ENCODE results near the gene OGFOD3.
"Not testable (repeated sequence)": the region's sequence is repeated elsewhere in the genome, so short reads cannot be mapped to it uniquely, and the experiment has no call there.

The OGFOD3 gene, protein sequence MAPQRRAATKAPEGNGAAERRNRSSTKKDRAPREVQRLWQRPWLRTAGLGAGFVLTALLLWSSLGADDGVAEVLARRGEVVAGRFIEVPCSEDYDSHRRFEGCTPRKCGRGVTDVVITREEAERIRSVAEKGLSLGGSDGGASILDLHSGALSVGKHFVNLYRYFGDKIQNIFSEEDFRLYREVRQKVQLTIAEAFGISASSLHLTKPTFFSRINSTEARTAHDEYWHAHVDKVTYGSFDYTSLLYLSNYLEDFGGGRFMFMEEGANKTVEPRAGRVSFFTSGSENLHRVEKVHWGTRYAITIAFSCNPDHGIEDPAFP

DNA sequence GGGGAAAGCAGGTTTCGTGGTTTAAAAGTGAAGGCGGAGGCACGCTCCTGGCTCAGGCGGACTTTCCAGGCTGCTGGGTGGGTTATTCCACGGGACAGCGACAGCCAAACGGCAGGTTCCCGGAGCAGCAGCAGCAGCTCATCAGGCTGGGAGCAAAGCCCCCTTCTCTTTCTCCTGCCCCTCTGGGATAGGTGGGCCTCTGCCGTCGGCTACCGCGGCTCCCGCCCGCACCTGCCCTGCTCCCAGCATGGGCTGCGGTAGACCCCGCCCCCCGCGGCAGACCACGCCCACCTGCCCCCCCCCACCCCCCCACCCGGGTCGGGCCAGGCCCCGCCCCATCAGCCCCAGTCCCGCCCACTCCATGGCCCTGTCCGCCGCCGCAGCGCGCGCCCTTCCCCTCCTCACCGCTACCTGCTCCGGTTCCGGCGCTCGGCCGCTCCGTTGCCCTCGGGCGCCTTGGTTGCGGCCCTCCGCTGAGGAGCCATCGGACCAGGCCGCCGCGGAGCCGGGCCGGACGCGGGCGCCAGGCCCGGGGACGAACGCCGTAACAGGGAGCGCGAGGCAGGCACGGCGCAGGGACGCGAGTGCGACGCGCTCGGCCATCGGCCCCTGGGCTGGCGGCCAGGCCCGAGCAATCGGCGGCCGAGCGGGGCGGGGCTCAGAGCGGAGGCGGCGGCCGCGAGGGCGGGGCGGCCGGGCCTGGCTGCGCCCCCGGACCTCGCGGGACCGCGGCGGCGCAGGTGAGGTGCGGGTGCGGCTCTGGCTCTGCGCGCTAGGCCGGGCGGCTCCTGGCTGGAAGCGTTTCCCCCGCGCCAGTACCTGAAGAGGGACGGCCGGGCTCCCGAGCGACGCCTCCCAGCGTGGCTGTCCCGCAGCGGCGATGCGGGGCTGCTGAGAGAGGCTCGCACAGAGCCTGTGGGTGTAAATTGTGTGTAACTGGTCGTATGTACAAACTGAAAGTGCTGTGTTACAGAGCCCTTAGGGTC, at the start of gene OGFOD3, which contains the start of gene HEXD:
TSS of gene OGFOD3 (minus strand) at position 586 of the 986 bp plus-strand sequence. CDS start at position 485, 101 bp downstream.
TSS of gene HEXD (plus strand) at position 347 of the 986 bp plus-strand sequence. CDS start 1,453 bp downstream, outside the sequence.
- no peaks in the 10 kb centered on the region for H3K9me3 Mint-ChIP-seq
- H3K27ac Mint-ChIP-seq = peak within 1 kb of the TSS in 1 of 2 donors; percentile 46
- peak within 1 kb of the TSS; percentile 78 to 80 for H3K4me3 Mint-ChIP-seq
- ATAC-seq (peak; percentile 96), DNase-seq (peak; percentile 86 to 93)
- H3K27me3 Mint-ChIP-seq = no peaks in the 10 kb centered on the region
- H3K4me1 Mint-ChIP-seq = peaks cover 34% of the 10 kb centered on the region

DNA sequence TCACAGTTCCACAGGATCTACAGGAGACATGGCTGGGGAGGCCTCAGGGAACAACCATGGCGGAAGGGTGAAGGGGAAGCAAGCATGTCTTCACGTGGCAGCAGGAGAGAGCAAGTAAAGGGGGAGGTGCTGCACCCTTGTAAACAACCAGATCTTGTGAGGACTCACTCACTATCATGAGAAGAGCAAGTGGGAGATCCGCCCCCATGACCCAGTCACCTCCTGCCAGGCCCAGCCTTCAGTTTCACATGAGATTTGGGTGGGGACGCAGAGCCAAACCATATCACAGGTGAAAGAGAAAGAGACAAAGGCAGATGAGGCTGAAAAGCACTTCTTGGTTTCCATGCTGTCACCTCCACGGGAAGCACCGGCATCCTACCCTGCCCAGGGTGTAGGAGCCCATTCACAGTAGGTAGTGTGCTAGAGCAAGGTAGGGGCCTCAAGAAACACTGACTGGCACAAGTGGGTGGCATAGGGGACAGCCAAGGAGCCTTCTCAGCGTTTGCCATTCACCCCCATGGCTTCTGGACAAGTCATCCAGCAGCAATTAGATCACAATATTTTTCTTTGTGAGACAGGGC, 46.7 kb upstream of the OGFOD3 start:
- no peaks in the 10 kb centered on the region for H3K9me3 Mint-ChIP-seq
- ATAC-seq (peak; percentile 31), DNase-seq (no peak)
- no peaks in the 10 kb centered on the region for H3K27me3 Mint-ChIP-seq
- peaks cover 42% of the 10 kb centered on the region for H3K4me1 Mint-ChIP-seq
- H3K4me3 Mint-ChIP-seq = no peak overlapping the region
- no peak overlapping the region for H3K27ac Mint-ChIP-seq

DNA sequence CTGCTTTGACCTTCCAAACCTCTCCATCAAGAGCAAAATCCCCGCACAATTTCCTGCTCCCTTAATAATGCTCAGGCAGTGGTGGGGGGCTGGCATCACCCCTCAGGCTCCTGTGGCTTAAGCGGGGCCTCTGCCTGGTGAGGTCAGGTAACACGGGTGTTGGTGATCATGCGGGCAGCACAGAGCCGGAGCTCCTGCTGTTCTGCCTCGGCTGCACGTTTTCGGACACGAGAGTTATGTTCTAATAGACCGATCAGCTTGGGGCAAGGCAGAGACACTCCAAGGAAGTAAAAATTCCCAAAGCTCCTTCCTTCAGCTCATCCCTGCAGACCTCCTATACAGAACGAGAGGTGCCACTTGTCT, 46.2 kb upstream of the OGFOD3 start:
- Mint-ChIP-seq H3K4me3 (no peak overlapping the region), H3K4me1 (peaks cover 45% of the 10 kb centered on the region), H3K9me3 (no peaks in the 10 kb centered on the region), H3K27me3 (no peaks in the 10 kb centered on the region), H3K27ac (no peak overlapping the region)
- ATAC-seq (no peak), DNase-seq (no peak)

DNA sequence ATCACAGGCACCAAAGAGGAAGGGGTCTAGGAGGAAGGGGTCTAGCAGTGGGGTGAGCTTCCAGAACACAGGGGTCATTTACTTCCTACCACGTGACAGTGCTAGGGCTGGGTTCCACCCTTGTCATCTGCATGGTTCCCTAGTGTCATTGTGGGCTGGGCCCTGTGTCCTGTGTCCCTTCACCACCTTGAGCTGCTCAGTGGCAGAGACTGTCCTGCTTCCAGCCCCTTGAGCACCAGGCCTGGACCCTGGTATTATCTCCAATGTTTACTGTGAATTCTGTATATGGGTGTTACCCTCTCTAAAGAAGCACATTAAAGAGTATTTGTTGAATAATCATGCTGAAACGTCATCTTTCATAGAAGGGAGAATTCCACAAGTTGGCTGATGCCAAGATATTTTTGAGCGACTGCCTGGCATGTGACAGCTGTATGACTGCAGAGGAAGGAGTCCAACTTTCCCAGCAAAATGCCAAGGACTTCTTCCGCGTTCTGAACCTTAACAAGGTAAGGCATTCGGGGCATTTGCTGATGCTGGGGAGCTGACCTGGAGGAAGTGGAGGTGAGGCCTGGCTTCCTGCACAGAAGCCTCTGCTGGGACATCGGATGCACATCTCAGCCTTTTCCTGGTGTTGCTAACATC, 45.7 kb upstream of the OGFOD3 start:
- no peak for ATAC-seq
- no peak overlapping the region for H3K4me3 Mint-ChIP-seq
- no peaks in the 10 kb centered on the region for H3K27me3 Mint-ChIP-seq
- no peaks in the 10 kb centered on the region for H3K9me3 Mint-ChIP-seq
- H3K4me1 Mint-ChIP-seq = peaks cover 50% of the 10 kb centered on the region
- no peak overlapping the region for H3K27ac Mint-ChIP-seq
- no peak for DNase-seq

DNA sequence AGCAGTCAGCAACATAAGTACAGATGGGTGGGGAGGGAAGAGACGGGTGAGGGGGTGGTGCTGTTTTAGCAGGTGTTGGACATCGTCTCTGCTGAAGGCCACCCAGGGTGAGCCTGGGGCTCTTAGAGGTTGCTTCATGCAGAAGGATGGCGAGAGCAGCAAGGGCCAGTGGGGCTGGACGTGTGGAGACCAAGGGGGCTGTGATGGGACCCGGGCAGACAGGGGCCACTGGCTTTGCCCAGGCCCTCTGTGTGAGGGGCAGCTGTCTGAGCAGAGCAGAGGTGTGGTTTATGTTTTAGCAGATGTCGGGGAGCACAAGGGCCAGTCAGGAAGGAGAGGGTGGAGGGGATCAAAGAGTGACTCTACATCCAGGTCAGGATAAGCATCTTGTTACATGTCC, 45.0 kb upstream of the OGFOD3 start:
- Mint-ChIP-seq H3K4me3 (no peak overlapping the region), H3K27ac (no peak overlapping the region), H3K27me3 (no peaks in the 10 kb centered on the region), H3K4me1 (peaks cover 48% of the 10 kb centered on the region), H3K9me3 (no peaks in the 10 kb centered on the region)
- ATAC-seq (no peak), DNase-seq (no peak)

DNA sequence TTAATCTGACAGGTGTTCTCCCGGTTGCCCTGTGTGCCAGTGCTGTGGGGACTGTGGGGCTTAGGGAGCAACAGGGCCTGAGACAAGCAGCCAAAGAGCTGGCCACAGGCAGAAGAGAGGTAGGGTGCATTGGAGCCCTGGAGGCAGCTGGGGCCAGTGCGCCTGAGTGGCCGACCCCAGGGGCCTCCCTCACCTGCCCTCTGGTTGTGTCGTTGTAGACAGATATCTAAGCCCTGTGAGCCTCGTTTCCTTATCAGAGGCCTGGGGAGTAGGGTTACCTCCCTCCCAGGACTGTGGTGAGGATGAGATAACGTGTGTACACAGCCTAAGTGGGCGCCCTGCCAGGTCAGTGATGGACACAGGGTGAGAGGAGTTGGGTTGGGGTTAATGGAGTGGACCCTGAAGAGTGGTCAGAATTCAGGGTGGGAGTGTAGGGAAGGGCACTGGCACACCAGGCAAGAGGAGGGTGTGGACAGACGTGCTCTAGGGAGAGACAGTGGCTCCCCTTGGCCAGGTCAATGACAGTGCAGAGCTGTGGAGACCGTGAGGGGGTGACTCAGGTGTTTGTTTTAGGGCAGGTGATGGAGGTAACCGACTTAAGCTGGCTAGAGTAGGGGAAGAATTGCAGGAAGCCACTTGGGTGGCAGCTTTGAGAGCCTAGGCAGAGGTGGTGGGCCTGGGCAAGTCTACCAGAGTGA, 43.6 kb upstream of the OGFOD3 start:
- ATAC-seq (no peak), DNase-seq (no peak)
- Mint-ChIP-seq H3K4me3 (no peak overlapping the region), H3K27ac (peak overlapping the region; percentile 63 to 82), H3K9me3 (no peaks in the 10 kb centered on the region), H3K4me1 (peaks cover 57% of the 10 kb centered on the region), H3K27me3 (no peaks in the 10 kb centered on the region)

DNA sequence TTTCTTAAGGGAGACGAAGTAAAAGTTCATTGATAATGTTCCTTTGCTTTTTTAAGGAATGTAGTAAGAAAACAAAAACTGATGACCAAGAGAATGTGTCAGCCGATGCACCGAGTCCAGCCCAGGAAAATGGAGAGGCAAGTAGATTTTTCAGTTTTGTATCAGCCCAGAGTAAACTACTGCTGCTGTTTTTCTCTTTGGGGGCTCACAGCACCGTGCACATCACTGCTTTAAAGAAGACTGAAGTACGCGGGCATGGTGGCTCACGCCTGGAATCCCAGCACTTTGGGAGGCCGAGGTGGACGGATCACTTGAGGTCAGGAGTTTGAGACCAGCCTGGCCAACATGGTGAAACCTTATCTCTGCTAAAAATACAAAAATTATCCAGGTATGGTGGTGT, 41.5 kb upstream of the OGFOD3 start:
- not testable (repeated sequence) for H3K27ac Mint-ChIP-seq, ATAC-seq, H3K27me3 Mint-ChIP-seq, H3K9me3 Mint-ChIP-seq, DNase-seq, H3K4me3 Mint-ChIP-seq
- peaks cover 64% of the 10 kb centered on the region for H3K4me1 Mint-ChIP-seq

DNA sequence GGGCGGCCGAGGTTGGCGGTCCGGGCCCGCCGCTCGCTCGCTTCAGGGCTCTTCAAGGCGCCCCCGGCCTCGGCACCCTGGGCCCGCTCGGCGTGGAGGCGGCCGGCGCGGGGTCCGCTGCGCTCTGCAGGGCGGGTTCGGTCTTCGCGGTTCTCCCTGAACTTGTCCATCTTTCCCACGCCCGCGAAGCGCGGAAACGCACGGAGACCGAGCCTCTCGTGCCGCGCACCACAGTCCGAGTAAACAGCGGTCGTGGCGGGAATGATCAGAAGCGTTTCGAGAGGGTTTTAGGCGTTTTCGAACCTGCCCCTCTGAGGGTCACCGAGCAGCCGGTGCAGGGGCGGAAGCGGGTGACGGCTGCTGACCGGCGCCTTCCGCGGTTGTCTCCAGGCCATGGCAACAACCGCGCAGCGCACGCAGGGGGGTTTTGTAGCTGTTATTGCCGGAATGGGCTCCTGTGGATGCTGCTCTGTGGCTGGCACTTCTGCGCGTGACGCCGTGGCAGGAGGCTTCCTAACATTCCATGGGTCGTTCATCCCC, 40.6 kb upstream of the OGFOD3 start:
- Mint-ChIP-seq H3K9me3 (no peaks in the 10 kb centered on the region), H3K27me3 (no peaks in the 10 kb centered on the region), H3K27ac (peak overlapping the region in 1 of 2 donors; percentile 86), H3K4me3 (peak overlapping the region; percentile 97 to 98), H3K4me1 (peaks cover 54% of the 10 kb centered on the region)
- peak in 1 of 2 donors; percentile 54 for DNase-seq
- no peak for ATAC-seq

DNA sequence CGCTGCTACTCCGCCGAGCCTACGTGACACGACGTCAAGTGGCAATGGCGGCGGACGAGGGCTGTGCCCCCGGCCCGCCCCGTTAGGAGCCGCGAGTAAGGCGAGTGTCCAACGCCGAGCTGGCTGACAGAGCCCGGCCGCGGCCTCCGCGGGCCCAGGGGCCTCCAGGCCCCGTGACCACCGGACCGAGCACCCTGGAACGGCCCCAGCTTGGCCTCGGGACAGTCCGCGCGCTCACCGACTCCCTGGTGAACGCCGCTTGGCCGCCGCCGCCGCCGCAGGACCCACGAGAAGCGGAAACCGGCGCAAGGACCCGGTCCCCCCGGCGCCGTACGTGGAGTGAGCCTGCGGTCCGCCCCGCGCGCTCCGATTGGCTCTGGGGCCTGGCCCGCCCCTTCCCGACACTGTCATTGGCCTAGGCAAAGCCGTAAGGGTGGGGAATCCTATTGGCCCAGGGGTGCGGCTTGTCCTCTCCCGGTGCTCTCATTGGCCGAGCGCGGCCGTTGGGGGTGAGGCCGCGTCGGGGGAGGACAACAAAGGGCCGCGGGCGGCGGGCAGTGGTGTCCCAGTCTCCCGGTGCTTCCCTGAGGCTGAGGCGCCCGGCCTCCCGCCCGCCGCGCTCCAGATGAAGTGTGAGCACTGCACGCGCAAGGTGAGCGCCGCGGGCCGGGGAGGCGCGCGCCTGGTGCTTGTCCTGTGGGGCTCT, 39.9 kb upstream of the OGFOD3 start, which contains the start of gene NARF:
TSS of gene NARF (plus strand) at position 563 of the 706 bp plus-strand sequence. CDS start at position 626, 63 bp downstream.
- ATAC-seq = peak; percentile 99
- H3K27me3 Mint-ChIP-seq = no peaks in the 10 kb centered on the region

DNA sequence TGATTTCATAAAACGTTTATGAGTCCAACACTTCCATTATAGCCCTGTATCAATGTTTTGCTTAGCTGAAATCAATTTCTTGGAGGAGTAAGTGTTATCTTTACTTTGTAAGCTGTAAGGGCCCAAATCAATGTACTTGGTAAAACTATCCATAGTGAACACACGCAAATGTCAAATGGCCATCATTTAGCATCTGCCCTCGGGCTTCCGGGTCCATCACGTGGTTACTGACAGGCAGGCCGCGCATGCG, 39.5 kb upstream of the OGFOD3 start:
- H3K4me1 Mint-ChIP-seq = peaks cover 46% of the 10 kb centered on the region
- no peaks in the 10 kb centered on the region for H3K27me3 Mint-ChIP-seq
- DNase-seq (no peak), ATAC-seq (no peak)
- peak overlapping the region; percentile 96 to 99 for H3K27ac Mint-ChIP-seq
- H3K4me3 Mint-ChIP-seq = peak overlapping the region; percentile 97 to 98
- H3K9me3 Mint-ChIP-seq = no peaks in the 10 kb centered on the region

More for the DNA sequence above, 39.9 kb upstream of the OGFOD3 start, which contains the start of gene NARF:
- H3K4me1 Mint-ChIP-seq = peaks cover 48% of the 10 kb centered on the region
- peak within 1 kb of the TSS; percentile 96 to 99 for H3K27ac Mint-ChIP-seq
- H3K4me3 Mint-ChIP-seq = peak within 1 kb of the TSS; percentile 97 to 98
- peak; percentile 96 to 97 for DNase-seq
- H3K9me3 Mint-ChIP-seq = no peaks in the 10 kb centered on the region

DNA sequence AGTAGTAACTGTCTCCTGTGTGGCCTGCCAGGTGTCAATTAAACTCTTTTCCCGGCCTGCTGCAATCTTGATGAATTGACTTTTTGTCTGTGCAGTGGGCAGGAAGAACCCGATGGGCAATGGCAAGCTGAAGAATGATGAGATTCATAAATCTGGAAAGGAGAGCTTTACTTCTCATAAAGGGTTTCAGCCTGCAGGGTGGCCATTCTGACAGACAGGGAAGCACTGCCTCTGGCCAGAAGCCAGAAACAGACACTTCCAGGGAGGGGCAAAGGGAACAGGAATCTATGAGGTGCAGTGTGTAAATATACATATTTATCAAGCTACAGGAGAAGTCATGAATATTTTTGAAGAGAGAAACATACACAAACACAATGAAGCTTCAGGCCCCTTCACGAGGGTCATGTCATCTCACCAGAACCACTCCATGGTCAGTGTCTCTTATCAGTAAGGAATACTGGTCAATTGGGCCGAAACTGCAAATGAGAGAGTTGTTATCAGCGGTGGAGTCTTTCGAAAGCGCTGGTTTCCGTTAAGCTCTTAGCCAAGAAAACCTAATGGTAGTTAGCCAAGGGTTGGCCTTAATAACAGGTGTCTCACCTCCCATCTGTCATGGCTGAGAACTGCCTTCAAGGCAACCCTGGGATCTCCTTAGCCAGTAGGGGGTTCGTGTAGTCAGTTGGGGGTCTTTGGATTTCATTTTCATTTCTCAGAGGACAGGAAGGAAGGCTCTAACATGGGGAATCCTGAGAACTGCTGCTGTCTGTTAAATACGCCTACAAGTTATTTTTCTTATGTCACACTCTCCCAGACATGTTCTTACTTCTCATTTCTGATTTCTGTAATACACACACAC, 38.9 kb upstream of the OGFOD3 start:
- ATAC-seq = no peak
- no peaks in the 10 kb centered on the region for H3K27me3 Mint-ChIP-seq
- no peaks in the 10 kb centered on the region for H3K9me3 Mint-ChIP-seq
- H3K4me3 Mint-ChIP-seq = peak overlapping the region; percentile 97 to 98
- no peak for DNase-seq
- H3K27ac Mint-ChIP-seq = peak overlapping the region; percentile 96 to 99
- peaks cover 45% of the 10 kb centered on the region for H3K4me1 Mint-ChIP-seq

DNA sequence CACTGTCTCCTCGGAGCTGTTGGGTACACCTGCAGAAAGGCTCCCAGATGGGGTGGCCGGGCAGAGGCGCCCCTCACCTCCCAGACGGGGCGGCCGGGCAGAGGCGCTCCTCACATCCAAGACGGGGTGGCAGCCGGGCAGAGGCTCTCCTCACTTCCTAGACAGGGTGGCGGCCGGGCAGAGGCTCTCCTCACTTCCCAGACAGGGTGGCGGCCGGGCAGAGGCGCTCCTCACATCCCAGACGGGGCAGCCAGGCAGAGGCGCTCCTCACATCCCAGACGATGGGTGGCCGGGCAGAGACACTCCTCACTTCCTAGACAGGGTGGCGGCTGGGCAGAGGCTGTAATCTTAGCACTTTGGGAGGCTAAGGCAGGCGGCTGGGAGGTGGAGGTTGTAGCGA, 35.3 kb upstream of the OGFOD3 start:
- peaks cover 47% of the 10 kb centered on the region for H3K4me1 Mint-ChIP-seq
- DNase-seq, H3K27ac Mint-ChIP-seq, ATAC-seq, H3K4me3 Mint-ChIP-seq, H3K9me3 Mint-ChIP-seq, H3K27me3 Mint-ChIP-seq: not testable (repeated sequence)

DNA sequence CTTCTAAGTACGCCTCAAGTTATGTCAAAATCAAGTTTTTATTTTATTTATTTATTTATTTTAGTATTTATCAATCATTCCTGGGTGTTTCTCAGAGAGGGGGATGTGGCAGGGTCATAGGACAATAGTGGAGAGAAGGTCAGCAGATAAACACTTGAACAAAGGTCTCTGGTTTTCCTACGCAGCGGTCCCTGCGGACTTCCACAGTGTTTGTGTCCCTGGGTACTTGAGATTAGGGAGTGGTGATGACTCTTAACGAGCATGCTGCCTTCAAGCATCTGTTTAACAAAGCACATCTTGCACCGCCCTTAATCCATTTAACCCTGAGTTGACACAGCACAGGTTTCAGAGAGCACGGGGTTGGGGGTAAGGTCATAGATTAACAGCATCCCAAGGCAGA, 34.8 kb upstream of the OGFOD3 start:
- not testable (repeated sequence) for H3K27ac Mint-ChIP-seq, H3K27me3 Mint-ChIP-seq, H3K4me3 Mint-ChIP-seq, H3K9me3 Mint-ChIP-seq, ATAC-seq, DNase-seq
- peaks cover 47% of the 10 kb centered on the region for H3K4me1 Mint-ChIP-seq

Data from stimulated activated naive CD8-positive, alpha-beta T cell treated with anti-CD3 and anti-CD28 coated beads, Interleukin-15, amount 100 ng/mL, for 72 hours (primary cell).